Measurements from ENCODE around the gene MRPL9.
"Not testable (repeated sequence)": the region's sequence is repeated elsewhere in the genome, so short reads cannot be mapped to it uniquely, and the experiment has no call there.

Gene MRPL9

DNA sequence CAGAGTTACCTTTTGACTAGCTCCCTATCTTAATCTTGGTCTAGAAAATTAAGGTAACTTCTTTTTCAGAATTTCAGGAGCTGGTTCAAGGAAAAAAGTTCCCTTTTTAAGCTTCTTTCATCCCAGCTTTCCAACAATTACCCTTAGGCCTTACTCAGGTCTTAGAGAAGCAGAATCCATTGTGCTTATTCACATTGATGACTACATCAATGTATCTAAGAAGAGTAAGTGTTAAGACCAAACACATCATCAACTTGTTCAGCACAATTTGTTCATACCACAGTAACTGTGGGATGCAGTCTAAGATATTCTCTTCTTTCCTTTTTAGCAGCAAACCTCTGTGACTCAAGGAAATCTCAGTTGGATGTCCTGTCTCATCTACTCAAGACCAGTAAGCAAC, 4.1 kb downstream of the MRPL9 start:
- DNase-seq (ENCODE audit: low read depth), result peak; percentile 7
- TF ChIP-seq, protein P1, sequence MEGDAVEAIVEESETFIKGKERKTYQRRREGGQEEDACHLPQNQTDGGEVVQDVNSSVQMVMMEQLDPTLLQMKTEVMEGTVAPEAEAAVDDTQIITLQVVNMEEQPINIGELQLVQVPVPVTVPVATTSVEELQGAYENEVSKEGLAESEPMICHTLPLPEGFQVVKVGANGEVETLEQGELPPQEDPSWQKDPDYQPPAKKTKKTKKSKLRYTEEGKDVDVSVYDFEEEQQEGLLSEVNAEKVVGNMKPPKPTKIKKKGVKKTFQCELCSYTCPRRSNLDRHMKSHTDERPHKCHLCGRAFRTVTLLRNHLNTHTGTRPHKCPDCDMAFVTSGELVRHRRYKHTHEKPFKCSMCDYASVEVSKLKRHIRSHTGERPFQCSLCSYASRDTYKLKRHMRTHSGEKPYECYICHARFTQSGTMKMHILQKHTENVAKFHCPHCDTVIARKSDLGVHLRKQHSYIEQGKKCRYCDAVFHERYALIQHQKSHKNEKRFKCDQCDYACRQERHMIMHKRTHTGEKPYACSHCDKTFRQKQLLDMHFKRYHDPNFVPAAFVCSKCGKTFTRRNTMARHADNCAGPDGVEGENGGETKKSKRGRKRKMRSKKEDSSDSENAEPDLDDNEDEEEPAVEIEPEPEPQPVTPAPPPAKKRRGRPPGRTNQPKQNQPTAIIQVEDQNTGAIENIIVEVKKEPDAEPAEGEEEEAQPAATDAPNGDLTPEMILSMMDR (conservative IDR thresholded peaks at IDR 0.05; ENCODE audit: control insufficient read depth, insufficient read depth, low read depth, low read length), result no peak
- H3K4me3 ChIP-seq (ENCODE audit: control insufficient read depth, low read depth, low read length), result no peak overlapping the region

DNA sequence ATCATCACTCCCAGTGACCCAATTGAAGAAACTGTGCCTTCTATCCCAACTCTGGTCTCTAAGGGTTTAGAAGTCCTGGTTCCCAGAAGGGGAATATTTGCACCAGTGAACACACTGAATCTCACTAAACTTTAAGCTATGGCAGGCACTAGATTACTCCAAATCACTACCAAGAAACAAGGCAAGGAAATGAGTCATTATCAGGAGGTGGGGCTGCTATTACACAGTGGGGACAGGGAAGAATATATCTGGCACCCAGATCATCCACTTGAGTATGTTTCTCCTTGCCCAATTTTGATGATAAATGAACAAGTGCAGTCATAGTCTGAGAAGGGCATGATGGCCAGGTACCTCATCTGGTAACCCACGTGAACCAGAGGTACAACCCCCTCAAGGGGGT, 7.0 kb downstream of the MRPL9 start:
- DNase-seq (ENCODE audit: low read depth), result peak; percentile 46
- TF ChIP-seq, protein P1 (conservative IDR thresholded peaks at IDR 0.05; ENCODE audit: control insufficient read depth, insufficient read depth, low read depth, low read length), result no peak
- no peak overlapping the region for H3K4me3 ChIP-seq (ENCODE audit: control insufficient read depth, low read depth, low read length)

DNA sequence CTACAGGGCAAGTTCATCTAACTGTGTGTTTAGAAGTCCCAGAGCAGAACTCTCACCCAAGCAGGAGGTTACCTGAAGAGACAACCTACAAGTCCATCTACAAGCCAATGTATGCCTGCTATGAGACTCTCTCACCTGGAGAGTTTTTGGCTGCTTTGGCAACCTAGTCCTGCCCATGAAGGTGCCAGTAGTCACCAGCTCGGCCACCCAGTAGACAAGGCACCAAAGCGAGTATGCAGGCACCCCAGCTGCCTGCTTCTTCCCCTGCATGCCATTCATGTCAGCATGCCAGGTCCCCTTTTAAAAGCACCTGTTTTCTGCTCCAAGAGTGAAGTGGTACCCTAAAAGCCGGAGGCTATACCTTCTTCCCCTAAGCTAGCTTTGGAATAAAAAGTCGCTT, 21.8 kb downstream of the MRPL9 start:
- TF ChIP-seq, protein P1 (conservative IDR thresholded peaks at IDR 0.05; ENCODE audit: control insufficient read depth, insufficient read depth, low read depth, low read length), result no peak
- no peak for DNase-seq (ENCODE audit: low read depth)
- no peak overlapping the region for H3K4me3 ChIP-seq (ENCODE audit: control insufficient read depth, low read depth, low read length)

DNA sequence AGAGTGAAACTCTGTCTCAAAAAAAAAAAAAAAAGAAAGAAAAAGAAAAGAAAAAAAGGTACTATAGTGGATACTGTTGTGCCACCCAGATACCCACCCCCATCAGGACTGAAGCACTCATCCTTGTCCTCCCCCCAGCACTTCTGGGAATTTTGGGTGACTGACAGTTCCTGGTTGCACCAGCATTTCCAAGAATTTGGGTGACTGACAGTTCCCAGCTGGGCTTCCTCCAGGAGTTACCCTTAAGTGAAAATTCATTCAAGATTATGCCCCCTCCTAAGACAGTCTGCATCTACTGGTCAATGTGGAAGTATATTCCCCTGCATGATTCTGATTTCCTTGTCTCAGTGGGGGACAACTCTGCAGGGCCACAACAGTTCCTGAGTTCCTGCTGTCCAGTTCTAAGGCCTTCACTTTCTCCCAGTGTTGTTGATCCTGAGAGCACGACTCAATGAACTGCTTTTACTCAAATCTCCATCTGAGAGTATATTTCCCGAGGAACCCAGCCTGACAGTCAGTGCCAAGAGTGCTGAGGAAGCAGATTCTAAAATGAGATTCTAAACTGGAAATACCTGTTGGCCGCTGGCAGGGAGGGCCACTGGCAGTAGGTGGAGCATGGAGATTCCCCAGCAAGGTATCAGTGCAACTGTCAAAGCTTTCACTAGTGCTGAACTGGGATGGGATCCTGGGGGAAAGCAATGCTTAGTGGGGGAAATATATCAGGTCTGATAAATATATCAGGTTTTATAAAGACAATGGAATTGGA, 23.5 kb downstream of the MRPL9 start:
- DNase-seq (ENCODE audit: low read depth), result no peak
- H3K4me3 ChIP-seq (ENCODE audit: control insufficient read depth, low read depth, low read length), result no peak overlapping the region
- TF ChIP-seq, protein P1 (conservative IDR thresholded peaks at IDR 0.05; ENCODE audit: control insufficient read depth, insufficient read depth, low read depth, low read length), result no peak

DNA sequence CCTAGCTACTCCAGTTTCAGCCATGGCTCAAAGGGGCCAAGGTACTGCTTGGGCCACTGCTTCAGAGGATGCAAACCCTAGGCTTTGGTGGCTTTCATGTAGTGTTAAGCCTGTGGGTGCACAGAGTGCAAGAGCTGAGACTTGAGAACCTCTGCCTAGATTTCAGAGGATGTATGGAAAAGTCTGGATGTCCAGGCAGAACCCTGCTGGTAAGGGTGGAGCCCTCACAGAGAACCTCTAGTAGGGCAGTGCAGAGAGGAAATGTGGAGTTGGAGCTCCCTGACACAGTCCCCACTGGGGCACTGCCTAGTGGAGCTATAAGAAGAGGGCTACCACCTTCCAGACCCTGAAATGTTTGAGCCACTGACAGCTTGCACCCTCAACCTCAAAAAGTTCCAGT, 25.8 kb downstream of the MRPL9 start:
- TF ChIP-seq, protein P1 (conservative IDR thresholded peaks at IDR 0.05; ENCODE audit: control insufficient read depth, insufficient read depth, low read depth, low read length), result no peak
- H3K4me3 ChIP-seq (ENCODE audit: control insufficient read depth, low read depth, low read length), result no peak overlapping the region
- no peak for DNase-seq (ENCODE audit: low read depth)

DNA sequence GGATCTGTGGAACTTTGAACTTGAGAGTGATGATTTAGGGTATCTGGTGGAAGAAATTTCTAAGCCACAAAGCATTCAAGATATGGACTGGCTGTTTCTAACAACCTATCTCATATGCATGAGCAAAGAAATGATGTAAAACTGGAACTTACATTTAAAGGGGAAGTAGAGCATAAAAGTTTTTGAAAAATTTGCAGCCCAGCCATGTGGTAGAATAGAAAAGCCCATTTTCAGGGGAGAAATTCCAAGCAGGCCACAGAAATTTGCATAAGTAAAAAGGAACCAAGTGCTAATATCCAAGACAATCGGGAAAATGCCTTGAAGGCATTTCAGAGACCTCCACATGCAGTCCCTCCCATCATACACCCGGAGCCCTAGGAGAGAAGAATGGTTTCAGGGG, 26.3 kb downstream of the MRPL9 start:
- DNase-seq (ENCODE audit: low read depth), result no peak
- TF ChIP-seq, protein P1 (conservative IDR thresholded peaks at IDR 0.05; ENCODE audit: control insufficient read depth, insufficient read depth, low read depth, low read length), result no peak
- H3K4me3 ChIP-seq (ENCODE audit: control insufficient read depth, low read depth, low read length), result no peak overlapping the region

DNA sequence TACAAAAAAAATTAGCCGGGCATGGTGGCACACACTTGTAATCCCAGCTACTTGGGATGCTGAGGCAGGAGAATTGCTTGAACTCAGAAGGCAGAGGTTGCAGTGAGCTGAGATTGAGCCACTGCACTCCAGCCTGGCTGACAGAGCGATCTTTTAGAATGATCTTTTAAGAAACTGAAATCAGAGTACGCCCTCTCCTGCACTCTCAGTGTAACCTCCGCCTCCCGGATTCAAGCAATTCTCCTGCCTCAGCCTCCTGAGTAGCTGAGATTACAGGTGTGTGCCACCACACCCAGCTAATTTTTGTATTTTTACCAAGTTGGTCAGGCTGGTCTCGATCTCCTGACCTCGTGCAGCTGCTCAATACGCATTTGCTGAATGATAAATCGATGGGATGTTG, 29.3 kb downstream of the MRPL9 start:
- not testable (repeated sequence) for DNase-seq (ENCODE audit: low read depth); H3K4me3 ChIP-seq (ENCODE audit: control insufficient read depth, low read depth, low read length)

Measured in fibroblast of mammary gland (primary cell).